Stimulated activated CD8-positive, alpha-beta memory T cell treated with anti-CD3 and anti-CD28 coated beads, Interleukin-4, amount 100 ng/mL, for 48 hours (primary cell): ENCODE results near the gene KRT79.
"Not testable (repeated sequence)": the region's sequence is repeated elsewhere in the genome, so short reads cannot be mapped to it uniquely, and the experiment has no call there.

Experiments used
- DNase-seq: peaks from one replicate; pipeline ENCODE4 v3.0.0-alpha.2; 2020

KRT79 gene

DNA sequence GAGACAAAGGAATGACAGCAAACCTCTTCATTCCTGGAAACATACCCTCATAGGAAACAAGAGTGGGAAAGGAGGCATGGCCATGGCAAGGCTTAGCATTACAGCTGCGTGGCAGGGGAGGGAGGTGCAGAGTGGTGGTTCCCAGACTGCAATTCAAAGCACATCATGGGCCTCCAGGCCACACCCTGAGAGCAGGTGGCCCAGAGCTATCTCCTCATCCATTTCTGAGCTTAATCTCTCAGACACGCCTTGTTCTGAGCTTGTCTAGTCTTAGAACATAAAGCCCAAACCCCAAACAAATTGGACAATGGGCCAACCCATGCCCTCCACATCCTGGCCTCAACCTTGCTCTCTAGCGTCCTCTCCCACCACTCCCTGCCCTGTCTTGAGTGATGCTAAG lies 32.3 kb downstream of the KRT79 start:
- no peak for DNase-seq

GRCh38 chr12:52800259-52800917 lies 33.7 kb downstream of the KRT79 start:
- no peak for DNase-seq

- DNase-seq = no peak
Observed at GRCh38 chr12:52799505-52800211, 34.5 kb downstream of the KRT79 start.

GRCh38 chr12:52798671-52799504 lies 35.2 kb downstream of the KRT79 start:
- no peak for DNase-seq

- no peak for DNase-seq
Observed at GRCh38 chr12:52798003-52798670, 36.0 kb downstream of the KRT79 start.

- no peak for DNase-seq
Observed at GRCh38 chr12:52797529-52797894, 36.6 kb downstream of the KRT79 start.

GRCh38 chr12:52796839-52797528 lies 37.1 kb downstream of the KRT79 start:
- no peak for DNase-seq

DNA sequence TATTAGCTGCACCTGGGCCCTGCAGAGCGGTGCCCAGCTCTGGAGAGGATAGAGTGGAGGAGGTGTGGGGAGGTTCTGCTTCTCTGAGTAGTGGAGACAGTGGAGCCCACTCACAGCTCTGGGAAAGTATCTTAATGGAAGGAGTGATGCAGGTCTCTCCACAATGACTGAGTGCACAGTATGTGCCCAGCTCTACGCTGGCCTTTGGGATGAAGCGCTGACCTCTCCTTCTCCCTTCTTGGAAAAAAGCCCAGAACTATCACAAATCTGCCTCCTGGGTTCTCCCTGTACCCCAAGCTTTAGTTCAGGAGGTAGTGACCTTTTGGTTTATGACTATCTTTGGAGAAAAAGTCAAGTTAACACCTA lies 37.7 kb downstream of the KRT79 start:
- DNase-seq = no peak

DNA sequence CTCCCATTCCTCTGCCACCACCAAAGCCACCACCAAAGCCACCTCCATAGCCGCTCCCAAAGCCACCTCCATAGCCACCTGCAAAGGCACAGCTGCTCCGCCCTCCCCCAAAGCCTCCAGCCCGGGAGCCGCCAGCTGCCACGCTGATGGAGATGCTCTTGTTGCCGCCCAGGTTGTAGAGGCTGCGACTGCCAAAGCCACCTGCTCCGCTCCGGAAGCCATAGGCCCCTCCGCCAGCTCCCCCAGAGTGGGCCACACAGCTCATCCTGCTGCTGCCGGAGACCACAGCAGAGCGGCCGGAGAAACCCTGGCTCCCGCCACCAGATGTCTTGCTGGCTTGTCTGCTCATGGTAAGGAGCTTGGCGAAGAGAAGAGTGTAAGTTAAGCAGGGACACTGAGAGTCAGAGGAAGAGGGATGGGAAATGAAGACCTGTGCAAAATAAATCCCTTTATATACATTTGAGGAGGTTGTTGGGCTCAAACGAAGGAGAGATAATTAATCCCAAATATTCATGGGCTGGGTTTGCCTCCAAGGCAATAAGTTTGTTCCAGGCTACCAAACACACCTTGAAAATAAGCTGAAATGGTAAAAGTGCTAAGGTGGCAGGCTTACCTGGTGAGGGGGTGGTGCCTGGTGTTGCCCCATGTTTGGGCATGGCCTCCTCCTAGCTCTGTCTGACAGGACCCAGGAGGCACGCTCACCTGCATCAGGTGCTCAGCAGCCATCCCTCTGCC lies 38.2 kb downstream of the KRT79 start, which contains the start of gene KRT3:
Gene KRT3 (minus strand): TSS at position 424 of the 735 bp plus-strand sequence. CDS start 75 bp downstream, at position 349.
- no peak for DNase-seq

DNA sequence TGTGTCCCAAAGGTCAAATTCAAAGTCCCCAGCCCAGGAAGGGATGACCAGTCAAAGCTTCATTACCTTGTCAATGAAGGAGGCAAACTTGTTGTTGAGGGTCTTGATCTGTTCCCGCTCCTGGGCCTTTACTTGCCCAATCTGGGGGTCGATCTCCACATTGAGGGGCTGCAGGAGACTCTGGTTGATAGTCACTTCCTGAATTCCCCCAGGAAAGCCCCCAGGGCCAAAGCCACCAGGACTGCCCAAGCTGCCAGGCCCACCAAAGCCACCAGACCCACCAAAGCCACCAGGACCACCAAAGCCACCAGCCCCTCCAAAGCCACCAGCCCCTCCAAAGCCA lies 38.8 kb downstream of the KRT79 start:
- not testable (repeated sequence) for DNase-seq

GRCh38 chr12:52794479-52795331 lies 39.4 kb downstream of the KRT79 start:
- DNase-seq = no peak

- no peak for DNase-seq
Observed at GRCh38 chr12:52792185-52793029, 41.7 kb downstream of the KRT79 start.

DNA sequence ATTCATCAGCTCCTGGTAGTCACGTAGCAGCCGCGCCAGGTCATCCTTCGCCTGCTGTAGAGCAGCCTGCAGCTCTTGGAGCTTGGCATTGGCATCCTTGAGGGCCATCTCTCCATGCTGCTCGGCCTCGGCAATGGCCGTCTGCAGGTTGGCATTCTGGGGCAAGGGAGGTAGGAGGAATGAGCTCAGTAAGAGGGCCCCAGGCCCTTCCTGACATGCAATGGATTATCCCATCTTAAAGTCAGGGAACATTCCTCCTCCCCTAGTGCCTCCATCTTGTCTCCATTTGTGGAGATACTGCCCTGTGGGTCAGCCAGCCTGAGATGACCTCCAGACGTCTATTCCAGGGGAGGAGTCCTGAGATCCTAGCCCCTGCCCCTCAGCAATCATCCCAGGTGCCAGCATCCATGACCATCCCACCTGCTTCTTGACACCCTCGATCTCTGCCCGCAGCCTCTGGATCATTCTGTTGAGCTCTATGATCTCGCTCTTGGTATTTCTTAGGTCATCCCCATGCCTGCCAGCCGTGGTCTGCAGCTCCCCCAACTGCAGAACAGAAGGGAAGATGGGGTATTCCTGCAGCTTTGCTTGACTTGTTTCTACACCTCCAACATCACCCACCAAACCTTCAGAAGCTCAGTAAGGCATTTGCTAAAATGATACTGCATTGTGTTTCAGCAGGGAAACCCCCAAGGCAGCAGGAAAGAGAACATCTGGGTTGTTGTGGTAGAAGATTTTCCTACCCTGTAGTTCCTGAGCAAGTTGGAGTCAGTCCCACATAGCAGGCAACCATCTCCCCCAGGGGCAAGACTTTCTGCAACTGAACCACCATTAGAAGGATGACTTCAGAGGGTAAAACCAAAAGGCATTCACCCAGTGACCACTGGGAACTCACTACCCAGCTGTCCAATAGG lies 42.6 kb downstream of the KRT79 start:
- no peak for DNase-seq

DNA sequence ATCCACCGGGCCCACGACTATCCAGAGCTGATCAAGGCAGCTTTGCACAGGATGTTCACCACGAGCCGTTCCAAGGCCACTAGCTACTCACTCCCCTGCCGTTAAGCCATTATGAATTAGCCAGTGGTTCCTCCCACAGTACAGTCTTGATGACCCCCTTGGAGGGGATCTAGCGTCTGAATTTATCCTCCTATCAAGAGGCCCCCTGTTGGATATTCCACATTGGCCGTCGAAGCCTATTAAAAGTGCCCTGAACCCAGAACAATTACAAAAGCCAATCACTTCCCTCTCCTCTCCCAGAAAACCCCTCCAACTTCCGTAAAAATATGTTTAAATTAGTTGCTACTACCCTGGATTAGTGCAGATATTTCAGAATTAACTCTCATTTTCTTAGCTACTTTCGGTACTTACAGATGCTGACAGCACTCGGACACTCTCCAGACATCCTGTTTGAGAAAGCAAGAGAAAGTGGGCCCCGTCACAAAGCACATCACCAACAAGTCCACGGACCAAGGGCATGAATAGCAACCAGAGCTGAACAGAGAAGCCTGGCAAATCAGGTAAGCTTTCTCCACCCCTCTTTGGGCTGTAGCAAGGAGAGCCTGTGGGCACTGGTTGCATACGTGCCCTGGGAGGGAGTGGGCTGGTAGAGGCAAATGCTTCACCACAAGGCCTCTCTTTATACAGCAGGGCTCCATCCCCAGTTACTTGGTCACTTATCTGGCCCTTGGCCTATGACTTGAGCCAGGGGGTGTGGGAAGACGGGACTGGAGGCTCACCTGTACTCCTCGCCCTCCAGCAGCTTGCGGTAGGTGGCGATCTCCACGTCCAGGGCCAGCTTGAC lies 43.5 kb downstream of the KRT79 start:
- no peak for DNase-seq

- DNase-seq = no peak
Observed at GRCh38 chr12:52789637-52790426, 44.3 kb downstream of the KRT79 start.

DNA sequence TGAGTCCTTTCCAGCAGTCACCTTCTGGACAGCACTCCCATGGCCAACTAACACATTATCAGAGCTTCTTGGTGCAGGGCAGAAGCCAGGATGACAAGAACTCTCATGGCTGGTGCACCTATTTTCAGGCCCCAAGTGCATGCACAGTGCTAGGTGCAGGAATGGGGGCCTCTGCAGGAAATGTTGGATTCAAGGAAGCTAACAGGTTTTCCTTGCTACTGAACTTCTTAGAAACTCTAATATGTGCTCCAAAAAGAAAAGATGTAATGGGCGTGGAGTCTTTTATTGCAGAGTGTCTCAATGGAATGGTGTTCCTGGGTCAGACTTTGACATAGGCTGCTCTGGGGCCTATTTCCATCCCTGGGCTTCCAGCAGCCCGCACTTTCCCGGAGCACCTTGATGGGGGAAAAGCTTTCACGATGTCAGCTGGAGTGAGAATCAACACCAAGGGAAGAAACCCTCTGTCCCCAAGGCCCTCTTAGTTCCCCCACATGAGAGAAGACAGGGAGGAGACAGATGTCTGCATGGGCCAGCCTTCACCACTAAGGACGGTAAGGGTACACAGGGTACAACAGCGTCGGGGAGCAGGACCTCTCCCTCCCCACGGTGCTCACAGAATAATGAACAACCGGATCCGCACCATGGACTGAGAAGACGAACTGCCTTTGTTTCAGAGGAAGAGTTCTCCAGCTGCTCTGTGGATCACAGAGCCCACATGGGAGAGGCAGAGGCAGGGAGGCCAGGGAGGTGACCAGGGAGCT lies 45.1 kb downstream of the KRT79 start:
- no peak for DNase-seq
